Choroid plexus epithelial cell (primary cell): ENCODE results near the gene AFAP1.
A peak's percentile ranks its signal among the peaks of the same experiment; 100 is the strongest.

Experiments
- DNase-seq: peaks from one replicate; pipeline ENCODE4 v3.0.0-alpha.2; 2010; ENCODE audit warnings: low read depth
- H3K4me3 ChIP-seq: 2 replicates; pipeline ENCODE4 v1.5.1; 2011; ENCODE audit warnings: low read depth, mild to moderate bottlenecking, control low read depth, low read length, moderate library complexity
- CTCF ChIP-seq: conservative IDR thresholded peaks from 2 replicates; pipeline ENCODE4 v1.5.1; 2011; ENCODE audit warnings: low read depth, mild to moderate bottlenecking, control low read depth, inconsistent platforms, low read length, moderate library complexity

Gene AFAP1

GRCh38 chr4:7756561-7757355, 182.9 kb downstream of the AFAP1 start:
- DNase-seq, result no peak
- TF ChIP-seq CTCF, result no peak
- no peak overlapping the region for H3K4me3 ChIP-seq

GRCh38 chr4:7756071-7756470, 183.6 kb downstream of the AFAP1 start:
- no peak for DNase-seq
- no peak overlapping the region for H3K4me3 ChIP-seq
- TF ChIP-seq CTCF, result no peak

- DNase-seq, result no peak
- peak overlapping the region; percentile 18 for H3K4me3 ChIP-seq
- TF ChIP-seq CTCF, result no peak
Observed at GRCh38 chr4:7755561-7755960, 184.1 kb downstream of the AFAP1 start.

GRCh38 chr4:7754565-7755262, 184.9 kb downstream of the AFAP1 start:
- TF ChIP-seq CTCF, result no peak
- H3K4me3 ChIP-seq, result peak overlapping the region; percentile 59
- no peak for DNase-seq

GRCh38 chr4:7753931-7754465, 185.7 kb downstream of the AFAP1 start:
- H3K4me3 ChIP-seq, result peak overlapping the region; percentile 59
- peak; percentile 66 for DNase-seq
- no peak for TF ChIP-seq CTCF

GRCh38 chr4:7753271-7753670, 186.4 kb downstream of the AFAP1 start:
- no peak for DNase-seq
- TF ChIP-seq CTCF, result no peak
- no peak overlapping the region for H3K4me3 ChIP-seq
